Small intestine (tissue), 7 donors: ENCODE measurements around the gene SOHLH1. TPM values are rescaled to one million over a fixed set of nuclear protein-coding genes. Genes with fewer than 3 reads are reported as not detected.

ENCODE experiments used
- DNase-seq, 2 donors: peaks; one replicate each; pipeline versions ENCODE4 v3.0.0 to v3.0.0-alpha.2; 2013
- FAIRE-seq: peaks from 2 replicates; lab custom pipeline; 2012; peaks lifted over from hg19 to GRCh38; lab: Jason Lieb, UNC
- H3K27ac ChIP-seq, 3 donors: one replicate each; pipeline ENCODE4 v1.5.1; 2013; ENCODE audit warnings: low read length in 2 of 3, mild to moderate bottlenecking in 2 of 3, control low read depth in 1 of 3, inconsistent platforms in 1 of 3, low read depth in 1 of 3, moderate library complexity in 1 of 3
- H3K27me3 ChIP-seq, 3 donors: one replicate each; pipeline ENCODE4 v1.6.1; 2013; ENCODE audit warnings: low read length in 3 of 3, inconsistent platforms in 1 of 3; ENCODE audit not compliant: control insufficient read depth in 3 of 3, insufficient read depth in 3 of 3
- H3K36me3 ChIP-seq, 3 donors: one replicate each; pipeline ENCODE4 v1.6.1; 2013; ENCODE audit warnings: low read length in 3 of 3, inconsistent platforms in 1 of 3, low read depth in 1 of 3, mild to moderate bottlenecking in 1 of 3, moderate library complexity in 1 of 3; ENCODE audit not compliant: control insufficient read depth in 3 of 3, insufficient read depth in 2 of 3
- H3K4me1 ChIP-seq, 3 donors: one replicate each; pipeline ENCODE4 v1.6.1; 2013; ENCODE audit warnings: low read length in 2 of 3, inconsistent platforms in 1 of 3, low read depth in 1 of 3, mild to moderate bottlenecking in 1 of 3, moderate library complexity in 1 of 3; ENCODE audit not compliant: control insufficient read depth in 3 of 3, insufficient read depth in 2 of 3
- H3K4me3 ChIP-seq, 3 donors: one replicate each; pipeline ENCODE4 v1.5.1; 2013; ENCODE audit warnings: low read length in 3 of 3, control low read depth in 1 of 3, inconsistent platforms in 1 of 3, low read depth in 1 of 3, mild to moderate bottlenecking in 1 of 3, moderate library complexity in 1 of 3
- H3K9me3 ChIP-seq, 2 donors: one replicate each; pipeline ENCODE4 v1.6.1; 2013; ENCODE audit warnings: low read depth in 1 of 2, low read length in 1 of 2; ENCODE audit not compliant: control insufficient read depth in 2 of 2, insufficient read depth in 1 of 2
- WGBS, 3 donors: extraction: QIAGEN DNeasy Blood & Tissue Kit; methylation state at CpG; one replicate each; pipeline ENCODE4 v1.1.7; 2013; 5-methylcytosine and 5-hydroxymethylcytosine counted together
- polyA plus RNA-seq, 4 donors: library from polyadenylated mRNA; stranded (reverse) in 3 of 4; unstranded in 1 of 4; fragments of 200-250 nt in 3 of 4; fragments of 120-200 nt in 1 of 4; gene quantifications; one replicate each; pipeline versions ENCODE4 v1.2.1 to v1.2.3, GENCODE V29; 2013
- donor health status: healthy with polysubstance abuse.
- donor health status: control.
- donor health status: control.
- donor health status: Bipolar disorder and iron deficiency.
- donor health status: healthy.

SOHLH1 gene
- polyA plus RNA-seq, 4 donors, result not detected

GRCh38 chr9:135711391-135711790 is 12.1 kb upstream of the SOHLH1 start:
- Histone ChIP-seq H3K27ac (no peak overlapping the region), H3K4me1 (no peaks in the 10 kb centered on the region), H3K4me3 (no peak overlapping the region), H3K9me3 (no peaks in the 10 kb centered on the region), H3K27me3 (peaks cover 15 to 32% (median 17%) of the 10 kb centered on the region in 3 donors), H3K36me3 (no peaks in the 10 kb centered on the region)
- DNase-seq (no peak), FAIRE-seq (no peak)
- 58 to 75% (median 65%) methylated on average over 10 to 12 of the region's 12 CpGs for WGBS, 3 donors

GRCh38 chr9:135708164-135708563 is 8.9 kb upstream of the SOHLH1 start:
- Histone ChIP-seq H3K4me3 (no peak overlapping the region), H3K36me3 (no peaks in the 10 kb centered on the region), H3K4me1 (no peaks in the 10 kb centered on the region), H3K27me3 (peaks cover under 1 to 13% (median 3%) of the 10 kb centered on the region in 3 donors), H3K9me3 (no peaks in the 10 kb centered on the region), H3K27ac (no peak overlapping the region)
- WGBS, 3 donors, result 79 to 84% (median 80%) methylated on average over 4 of the region's 4 CpGs
- DNase-seq (no peak), FAIRE-seq (no peak)

- no peaks in the 10 kb centered on the region for H3K4me1 ChIP-seq
- H3K9me3 ChIP-seq, result no peaks in the 10 kb centered on the region
- DNase-seq (no peak), FAIRE-seq (no peak)
- no peak overlapping the region for H3K27ac ChIP-seq
- H3K36me3 ChIP-seq, result no peaks in the 10 kb centered on the region
- H3K4me3 ChIP-seq, result no peak overlapping the region
- peaks cover 0 to 7% (median 3%) of the 10 kb centered on the region in 3 donors for H3K27me3 ChIP-seq
- WGBS, 3 donors, result 37 to 49% (median 42%) methylated on average over 22 to 23 of the region's 23 CpGs
These were observed 8.2 kb upstream of the SOHLH1 start for GRCh38 chr9:135707252-135708138.

- no peak overlapping the region for H3K4me3 ChIP-seq
- DNase-seq (no peak), FAIRE-seq (no peak)
- no peaks in the 10 kb centered on the region for H3K4me1 ChIP-seq
- WGBS, 3 donors, result 66 to 83% (median 73%) methylated on average over 9 of the region's 9 CpGs
- H3K27me3 ChIP-seq, result peaks cover 0 to 6% (median 3%) of the 10 kb centered on the region in 3 donors
- no peaks in the 10 kb centered on the region for H3K36me3 ChIP-seq
- no peaks in the 10 kb centered on the region for H3K9me3 ChIP-seq
- H3K27ac ChIP-seq, result no peak overlapping the region
These were observed 7.0 kb upstream of the SOHLH1 start for GRCh38 chr9:135706288-135706687.

- Histone ChIP-seq H3K9me3 (no peaks in the 10 kb centered on the region), H3K4me1 (no peaks in the 10 kb centered on the region), H3K4me3 (no peak overlapping the region), H3K36me3 (no peaks in the 10 kb centered on the region), H3K27me3 (peaks cover 0 to 6% (median 3%) of the 10 kb centered on the region in 3 donors), H3K27ac (no peak overlapping the region)
- FAIRE-seq (no peak), DNase-seq (no peak)
- WGBS, 3 donors, result 39 to 67% (median 47%) methylated on average over 14 of the region's 14 CpGs
These were observed 6.1 kb upstream of the SOHLH1 start for GRCh38 chr9:135705376-135705775.

GRCh38 chr9:135704483-135704882 is 5.2 kb upstream of the SOHLH1 start:
- DNase-seq, result no peak
- Histone ChIP-seq H3K9me3 (no peaks in the 10 kb centered on the region), H3K4me1 (no peaks in the 10 kb centered on the region), H3K27me3 (peaks cover 0 to 6% (median 3%) of the 10 kb centered on the region in 3 donors), H3K4me3 (no peak overlapping the region), H3K36me3 (no peaks in the 10 kb centered on the region), H3K27ac (no peak overlapping the region)
- WGBS, 3 donors, result 65 to 77% (median 74%) methylated on average over 5 of the region's 5 CpGs
- FAIRE-seq, result no peak

- Histone ChIP-seq H3K4me1 (no peaks in the 10 kb centered on the region), H3K4me3 (no peak overlapping the region), H3K27ac (no peak overlapping the region), H3K27me3 (peaks cover 0 to 6% (median 3%) of the 10 kb centered on the region in 3 donors), H3K36me3 (no peaks in the 10 kb centered on the region), H3K9me3 (no peaks in the 10 kb centered on the region)
- no peak for FAIRE-seq
- DNase-seq, result no peak
- WGBS, 3 donors, result 11 to 29% (median 24%) methylated on average over 14 of the region's 14 CpGs
These were observed 4.4 kb upstream of the SOHLH1 start for GRCh38 chr9:135703726-135704125.

GRCh38 chr9:135701959-135702721 is 2.9 kb upstream of the SOHLH1 start, which contains the start of gene KCNT1:
KCNT1 (plus strand) TSS chr9:135702185; CDS start chr9:135702259, 74 bp downstream.
- Histone ChIP-seq H3K27me3 (peaks cover 0 to 6% (median 3%) of the 10 kb centered on the region in 3 donors), H3K36me3 (no peaks in the 10 kb centered on the region), H3K9me3 (no peaks in the 10 kb centered on the region), H3K27ac (no peak within 1 kb of the TSS), H3K4me3 (no peak within 1 kb of the TSS), H3K4me1 (no peaks in the 10 kb centered on the region)
- DNase-seq, result peak; percentile 28 to 50
- no peak for FAIRE-seq
- WGBS, 3 donors, result 13 to 19% (median 18%) methylated on average over 49 to 66 of the region's 66 CpGs
